PC-9 (cell line): ENCODE measurements around the gene KIFC3. TPM values are rescaled to one million over a fixed set of nuclear protein-coding genes. Genes with fewer than 3 reads are reported as not detected.

Experiments
- BruUV-seq: library from RNA; stranded (reverse); fragments of 400-500 nt; replicated peaks from 2 replicates; lab custom pipeline; 2021; lab: Mats Ljungman, UMichigan
- CTCF ChIA-PET: fragments of 300-600 bp; sonication (Branson Sonifier 250); formaldehyde crosslinking; loops from one replicate; lab custom pipeline; 2022; ENCODE audit warnings: antibody characterized with exemption; lab: Charles Lee
- POLR2A ChIA-PET: fragments of 300-600 bp; sonication (Branson Sonifier 250); formaldehyde crosslinking; loops from one replicate; lab custom pipeline; 2022; ENCODE audit warnings: antibody characterized with exemption; ENCODE audit not compliant: unreplicated experiment; lab: Charles Lee
- DNase-seq, 2 experiments: peaks; one replicate each; pipeline versions ENCODE4 v3.0.0 to v3.0.0-alpha.2; 2015 to 2022; ENCODE audit warnings: mixed read lengths in 1 of 2
- H2AFZ ChIP-seq: fragments of 200-600 bp; sonication (generic); 2 replicates; pipeline ENCODE4 v1.8.1; 2017; ENCODE audit warnings: antibody characterized with exemption
- H3F3A ChIP-seq: fragments of 200-600 bp; sonication (generic); 2 replicates; pipeline ENCODE4 v1.8.1; 2017; ENCODE audit warnings: antibody characterized with exemption, mild to moderate bottlenecking, low read depth; ENCODE audit not compliant: insufficient read depth
- H3K27ac ChIP-seq: fragments of 200-600 bp; sonication (generic); 2 replicates; pipeline ENCODE4 v1.6.1; 2016; ENCODE audit warnings: mixed run types
- H3K27me3 ChIP-seq: fragments of 200-600 bp; sonication (generic); 2 replicates; pipeline ENCODE4 v1.6.1; 2016; ENCODE audit warnings: low read depth, mixed run types; ENCODE audit not compliant: insufficient read depth
- H3K36me3 ChIP-seq: fragments of 200-600 bp; sonication (generic); 2 replicates; pipeline ENCODE4 v1.6.1; 2016; ENCODE audit warnings: low read depth, mixed run types
- H3K4me1 ChIP-seq: fragments of 200-600 bp; sonication (generic); replicated peaks from 2 replicates; pipeline ENCODE4 v1.6.1; 2016; ENCODE audit warnings: mixed run types; ENCODE audit not compliant: insufficient read depth
- H3K4me2 ChIP-seq: fragments of 200-600 bp; sonication (generic); 2 replicates; pipeline ENCODE4 v1.6.1; 2017; ENCODE audit warnings: mixed run types
- H3K4me3 ChIP-seq: fragments of 200-600 bp; sonication (generic); 2 replicates; pipeline ENCODE4 v1.6.1; 2016; ENCODE audit warnings: mixed run types
- H3K79me2 ChIP-seq: fragments of 200-600 bp; sonication (generic); 2 replicates; pipeline ENCODE4 v1.6.1; 2017; ENCODE audit warnings: low read depth, mixed run types
- H3K9me2 ChIP-seq: fragments of 200-600 bp; sonication (generic); 2 replicates; pipeline ENCODE4 v1.8.1; 2017; ENCODE audit warnings: mild to moderate bottlenecking; ENCODE audit not compliant: insufficient read depth
- H3K9me3 ChIP-seq: fragments of 200-600 bp; sonication (generic); 2 replicates; pipeline ENCODE4 v1.8.1; 2016; ENCODE audit warnings: low read depth; ENCODE audit not compliant: insufficient read depth
- H4K20me1 ChIP-seq: fragments of 200-600 bp; sonication (generic); 2 replicates; pipeline ENCODE4 v1.8.1; 2017; ENCODE audit not compliant: insufficient read depth
- EZH2 ChIP-seq: fragments of 200-600 bp; sonication (generic); IDR thresholded peaks from 2 replicates; pipeline ENCODE4 v1.8.0; 2017; ENCODE audit warnings: antibody characterized with exemption, low read depth
- intact Hi-C: fragments of 100-400 bp; cut with micrococcal nuclease; formaldehyde crosslinking; loops from one replicate; pipeline ENCODE4 v1.10.0; 2022; ENCODE audit not compliant: unreplicated experiment
- total RNA-seq: library from RNA; stranded (reverse); gene quantifications from 2 replicates; pipeline ENCODE4 v1.2.3, GENCODE V29; 2021
- TF ChIP-seq, protein P1 (sequence below): fragments of 200-600 bp; sonication (generic); conservative IDR thresholded peaks from 2 replicates; pipeline ENCODE4 v1.6.1; 2017; ENCODE audit warnings: mixed run types, antibody characterized with exemption, mild to moderate bottlenecking, moderate library complexity

Gene KIFC3
- total RNA-seq, 1 experiment from 2014 or later = 52.5 TPM

DNA sequence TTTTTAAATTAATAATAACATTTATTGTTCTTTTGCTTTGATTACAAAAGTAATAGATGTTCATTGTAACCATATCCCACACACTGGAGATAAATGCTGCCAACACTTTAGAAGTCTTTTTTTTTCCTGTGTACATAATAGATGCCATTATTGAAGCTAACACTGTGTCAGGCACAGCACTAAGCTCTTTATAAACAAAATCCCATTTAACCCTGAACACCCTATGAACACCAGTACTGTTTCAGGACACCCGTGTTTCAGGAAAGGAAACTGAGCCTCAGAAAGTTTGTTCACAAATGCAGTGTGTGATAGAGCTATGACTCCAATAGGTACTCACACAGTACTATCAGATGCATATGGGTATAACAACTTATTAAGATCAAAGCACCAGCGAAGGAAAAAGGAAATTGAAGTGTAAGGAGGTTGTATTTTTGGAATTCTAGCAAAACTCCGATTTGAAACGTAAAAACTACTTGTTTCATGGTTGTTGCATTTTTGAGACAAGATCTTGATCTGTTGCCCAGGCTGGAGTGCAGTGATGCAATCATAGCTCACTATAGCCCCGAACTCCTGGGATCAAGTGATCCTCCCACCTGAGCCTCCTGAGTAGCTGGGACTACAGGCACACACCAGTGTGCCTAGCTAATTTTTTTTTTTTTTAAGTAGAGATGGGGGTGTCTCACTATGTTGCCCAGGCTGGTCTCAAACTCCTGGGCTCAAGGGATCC lies 2.0 kb upstream of the KIFC3 start:
- Histone ChIP-seq H2AFZ (no peak overlapping the region), H3K27ac (no peak overlapping the region), H3K4me3 (no peak overlapping the region), H3F3A (peaks cover 47% of the 10 kb centered on the region), H3K27me3 (no peaks in the 10 kb centered on the region), H3K79me2 (peaks cover 17% of the 10 kb centered on the region), H3K9me3 (no peaks in the 10 kb centered on the region), H4K20me1 (no peaks in the 10 kb centered on the region), H3K4me2 (no peak overlapping the region), H3K36me3 (no peaks in the 10 kb centered on the region), H3K9me2 (no peaks in the 10 kb centered on the region), H3K4me1 (peaks cover 60% of the 10 kb centered on the region)
- BruUV-seq = no TSS peak
- TF ChIP-seq, protein P1, sequence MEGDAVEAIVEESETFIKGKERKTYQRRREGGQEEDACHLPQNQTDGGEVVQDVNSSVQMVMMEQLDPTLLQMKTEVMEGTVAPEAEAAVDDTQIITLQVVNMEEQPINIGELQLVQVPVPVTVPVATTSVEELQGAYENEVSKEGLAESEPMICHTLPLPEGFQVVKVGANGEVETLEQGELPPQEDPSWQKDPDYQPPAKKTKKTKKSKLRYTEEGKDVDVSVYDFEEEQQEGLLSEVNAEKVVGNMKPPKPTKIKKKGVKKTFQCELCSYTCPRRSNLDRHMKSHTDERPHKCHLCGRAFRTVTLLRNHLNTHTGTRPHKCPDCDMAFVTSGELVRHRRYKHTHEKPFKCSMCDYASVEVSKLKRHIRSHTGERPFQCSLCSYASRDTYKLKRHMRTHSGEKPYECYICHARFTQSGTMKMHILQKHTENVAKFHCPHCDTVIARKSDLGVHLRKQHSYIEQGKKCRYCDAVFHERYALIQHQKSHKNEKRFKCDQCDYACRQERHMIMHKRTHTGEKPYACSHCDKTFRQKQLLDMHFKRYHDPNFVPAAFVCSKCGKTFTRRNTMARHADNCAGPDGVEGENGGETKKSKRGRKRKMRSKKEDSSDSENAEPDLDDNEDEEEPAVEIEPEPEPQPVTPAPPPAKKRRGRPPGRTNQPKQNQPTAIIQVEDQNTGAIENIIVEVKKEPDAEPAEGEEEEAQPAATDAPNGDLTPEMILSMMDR = no peak
- TF ChIP-seq EZH2 = no peak
- CTCF ChIA-PET = interaction anchor here (0.6 kb wide), 1 partner anchor 150 kb away, joined by 3 read pairs; no protein-coding TSS in a partner anchor
- intact Hi-C loops = no loop called here
- DNase-seq = no peak
- POLR2A ChIA-PET = no interaction called here

DNA sequence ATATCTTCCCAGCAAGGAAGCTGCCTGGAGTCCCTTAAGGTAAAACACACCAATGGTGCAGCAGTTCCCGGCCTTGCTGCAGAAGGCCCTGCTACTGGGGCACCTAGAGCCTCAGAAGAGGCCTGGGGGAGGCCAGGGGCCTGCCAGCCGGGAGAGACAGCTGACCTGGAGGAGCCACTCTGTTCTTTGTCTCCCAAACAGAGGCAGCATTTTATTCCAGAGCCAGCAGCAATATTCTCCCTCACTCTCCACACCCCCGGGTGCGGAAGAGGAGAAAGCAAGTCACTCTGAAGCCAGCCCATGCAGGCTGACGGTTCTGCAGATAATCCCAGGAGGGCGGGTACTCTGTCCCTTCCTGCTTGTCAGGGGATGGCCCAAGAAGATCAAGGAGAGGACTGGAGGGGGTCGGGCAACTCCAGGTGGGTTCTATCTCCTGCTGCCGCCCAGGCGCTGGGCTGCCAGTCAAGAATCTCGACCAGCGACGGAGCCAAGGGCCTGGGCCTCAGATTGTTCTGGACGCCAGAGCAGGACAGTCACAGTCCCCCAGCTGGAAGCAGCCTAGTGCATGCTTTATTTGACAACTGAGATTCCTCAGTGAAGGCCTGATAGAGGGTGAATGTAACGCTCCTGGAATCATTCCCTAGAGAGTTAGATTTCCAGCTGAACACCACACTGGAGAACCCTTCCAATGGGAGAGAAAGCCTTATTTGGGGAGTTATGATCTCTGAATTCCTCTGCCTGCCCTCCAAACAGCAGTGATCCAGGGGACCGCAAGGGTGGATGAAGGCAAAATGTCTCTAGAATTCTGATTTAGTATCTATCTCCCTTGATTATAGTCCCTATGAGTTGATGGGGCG lies 1.1 kb upstream of the KIFC3 start:
- no peak overlapping the region for H3K27ac ChIP-seq
- H3K9me2 ChIP-seq = no peaks in the 10 kb centered on the region

More for the DNA sequence above, 1.1 kb upstream of the KIFC3 start:
- ChIA-PET POLR2A (no interaction called here), CTCF (no interaction called here)
- no peaks in the 10 kb centered on the region for H4K20me1 ChIP-seq
- intact Hi-C loops = no loop called here
- H3K4me1 ChIP-seq = peaks cover 60% of the 10 kb centered on the region
- H3K79me2 ChIP-seq = peaks cover 26% of the 10 kb centered on the region
- no peak for TF ChIP-seq EZH2
- TF ChIP-seq, protein P1 = no peak
- no peaks in the 10 kb centered on the region for H3K27me3 ChIP-seq
- H3K4me2 ChIP-seq = peak overlapping the region; percentile 100; the same call in 1 of the 2 replicates
- no TSS peak for BruUV-seq
- no peaks in the 10 kb centered on the region for H3K36me3 ChIP-seq
- no peak for DNase-seq
- peaks cover 47% of the 10 kb centered on the region for H3F3A ChIP-seq
- no peak overlapping the region for H2AFZ ChIP-seq
- H3K4me3 ChIP-seq = no peak overlapping the region
- no peaks in the 10 kb centered on the region for H3K9me3 ChIP-seq
